Measurements from ENCODE around the gene IFIT3.

- TF ChIP-seq CTCF (IDR thresholded peaks at IDR 0.05; ENCODE audit: low read length) (no peak), EZH2phosphoT487 (IDR thresholded peaks at IDR 0.05; ENCODE audit: low read length) (no peak), EZH2 (optimal IDR thresholded peaks at IDR 0.05; ENCODE audit: low read depth, low read length) (no peak)
Measured at GRCh38 chr10:89363729-89364442, 36.1 kb downstream of the IFIT3 start.

All from MM.1S (cell line).